ENCODE data around the gene NACA.

- TF ChIP-seq CTCF (IDR thresholded peaks at IDR 0.05) (no peak), EP300 (IDR thresholded peaks at IDR 0.05) (no peak), POLR2A (IDR thresholded peaks at IDR 0.05) (no peak)
Measured at GRCh38 chr12:56761812-56762211, 36.7 kb upstream of the NACA start.
